WTC11 (cell line): ENCODE measurements around the gene WWOX. TPM values are rescaled to one million over a fixed set of nuclear protein-coding genes. Genes with fewer than 3 reads are reported as not detected.

Experiments used
- ATAC-seq: fragments of 200-7000 bp; cut with Tn5 transposase; 2 replicates; pipeline ENCODE4 v1.10.0; 2021; ENCODE audit warnings: mild to moderate bottlenecking, moderate library complexity
- CTCF ChIA-PET: fragments of 300-600 bp; sonication (Branson Sonifier 250); formaldehyde crosslinking; loops from one replicate; lab custom pipeline; 2021; ENCODE audit warnings: antibody characterized with exemption; lab: Charles Lee
- POLR2A ChIA-PET: fragments of 350-600 bp; sonication (Branson Sonifier 250); formaldehyde crosslinking; loops from one replicate; lab custom pipeline; 2021; ENCODE audit warnings: antibody characterized with exemption; lab: Charles Lee
- DNase-seq: peaks from one replicate; pipeline ENCODE4 v3.0.0; 2021; ENCODE audit warnings: low spot score
- H3K27ac Mint-ChIP-seq: 2 replicates; pipeline ENCODE4 v1.8.0; 2021; ENCODE audit warnings: mixed read lengths
- H3K27me3 Mint-ChIP-seq: 2 replicates; pipeline ENCODE4 v1.8.0; 2021; ENCODE audit warnings: low read depth, mild to moderate bottlenecking, moderate library complexity, mixed read lengths
- H3K36me3 Mint-ChIP-seq: 2 replicates; pipeline ENCODE4 v1.8.0; 2021; ENCODE audit warnings: mixed read lengths
- H3K4me1 Mint-ChIP-seq: 2 replicates; pipeline ENCODE4 v1.8.0; 2022; ENCODE audit warnings: mixed read lengths
- H3K4me3 Mint-ChIP-seq: 2 replicates; pipeline ENCODE4 v1.8.0; 2021; ENCODE audit warnings: mild to moderate bottlenecking, moderate library complexity, mixed read lengths
- H3K9me3 Mint-ChIP-seq: 2 replicates; pipeline ENCODE4 v1.8.0; 2021; ENCODE audit warnings: mixed read lengths
- AR ChIP-seq: fragments of 250-450 bp; sonication (Bioruptor Pico); IDR thresholded peaks from 2 replicates; pipeline ENCODE4 v1.9.0; 2021; ENCODE audit warnings: mild to moderate bottlenecking
- CTCF ChIP-seq: fragments of 200-600 bp; IDR thresholded peaks from 2 replicates; pipeline ENCODE4 v1.8.0; 2022; ENCODE audit warnings: antibody characterized with exemption
- ERG ChIP-seq: fragments of 250-450 bp; sonication (Bioruptor Pico); IDR thresholded peaks from 2 replicates; pipeline ENCODE4 v1.8.0; 2021; ENCODE audit warnings: mild to moderate bottlenecking
- IRF2 ChIP-seq: sonication (generic); formaldehyde crosslinking; IDR thresholded peaks from 2 replicates; pipeline ENCODE4 v1.8.0; 2022; ENCODE audit warnings: low read depth, missing genetic modification reagents, borderline replicate concordance
- MXD4 ChIP-seq: fragments of 250-450 bp; sonication (Bioruptor Pico); IDR thresholded peaks from 2 replicates; pipeline ENCODE4 v1.8.0; 2021; ENCODE audit warnings: mild to moderate bottlenecking, moderate library complexity, borderline replicate concordance
- NFATC4 ChIP-seq: fragments of 250-450 bp; sonication (Bioruptor Pico); IDR thresholded peaks from 2 replicates; pipeline ENCODE4 v1.9.0; 2021; ENCODE audit warnings: mild to moderate bottlenecking
- NFE2L1 ChIP-seq: sonication (generic); formaldehyde crosslinking; IDR thresholded peaks from 2 replicates; pipeline ENCODE4 v1.8.1; 2023; ENCODE audit warnings: missing genetic modification reagents
- NR1H2 ChIP-seq: sonication (generic); formaldehyde crosslinking; IDR thresholded peaks from 2 replicates; pipeline ENCODE4 v1.9.0; 2021; ENCODE audit warnings: mild to moderate bottlenecking, moderate library complexity, missing genetic modification reagents
- TEAD4 ChIP-seq: sonication (generic); formaldehyde crosslinking; IDR thresholded peaks from 2 replicates; pipeline ENCODE4 v1.8.0; 2022; ENCODE audit warnings: mild to moderate bottlenecking, missing genetic modification reagents
- TP53 ChIP-seq: sonication (generic); formaldehyde crosslinking; IDR thresholded peaks from 2 replicates; pipeline ENCODE4 v1.8.1; 2023; ENCODE audit warnings: mild to moderate bottlenecking, missing genetic modification reagents
- USF1 ChIP-seq: sonication (generic); formaldehyde crosslinking; IDR thresholded peaks from 2 replicates; pipeline ENCODE4 v1.8.0; 2022; ENCODE audit warnings: mild to moderate bottlenecking, missing genetic modification reagents
- ZNF219 ChIP-seq: sonication (generic); formaldehyde crosslinking; IDR thresholded peaks from 2 replicates; pipeline ENCODE4 v1.8.0; 2023; ENCODE audit warnings: missing genetic modification reagents, mild to moderate bottlenecking, borderline replicate concordance
- ZNF317 ChIP-seq: sonication (generic); formaldehyde crosslinking; IDR thresholded peaks from 2 replicates; pipeline ENCODE4 v1.8.1; 2023; ENCODE audit warnings: low read depth, mild to moderate bottlenecking, moderate library complexity, missing genetic modification reagents, borderline replicate concordance
- ZNF416 ChIP-seq: fragments of 250-450 bp; sonication (Bioruptor Pico); IDR thresholded peaks from 2 replicates; pipeline ENCODE4 v1.9.0; 2021; ENCODE audit warnings: mild to moderate bottlenecking, inconsistent platforms
- ZNF423 ChIP-seq: fragments of 250-450 bp; sonication (Bioruptor Pico); IDR thresholded peaks from 2 replicates; pipeline ENCODE4 v2.1.2; 2022; ENCODE audit warnings: mild to moderate bottlenecking, moderate library complexity
- ZNF512 ChIP-seq: sonication (generic); formaldehyde crosslinking; IDR thresholded peaks from 2 replicates; pipeline ENCODE4 v1.8.1; 2022; ENCODE audit warnings: missing genetic modification reagents, borderline replicate concordance
- ZSCAN18 ChIP-seq: fragments of 250-450 bp; sonication (Bioruptor Pico); IDR thresholded peaks from 2 replicates; pipeline ENCODE4 v2.1.2; 2022; ENCODE audit warnings: mild to moderate bottlenecking, moderate library complexity
- total RNA-seq: library from RNA; stranded (reverse); gene quantifications from 3 replicates; pipeline ENCODE4 v1.2.3, GENCODE V29; 2021

WWOX gene
- total RNA-seq, 1 experiment from 2014 or later, result 15.7 TPM

GRCh38 chr16:78340590-78340989, 241.1 kb downstream of the WWOX start:
- ChIA-PET POLR2A (no interaction called here), CTCF (no interaction called here)
- H3K9me3 Mint-ChIP-seq, result peaks cover 31% of the 10 kb centered on the region
- TF ChIP-seq TP53 (CRISPR knock-in tag) (no peak), ERG (no peak), ZNF512 (CRISPR knock-in tag) (no peak), NR1H2 (CRISPR knock-in tag) (no peak), NFATC4 (CRISPR knock-in tag) (no peak), NFE2L1 (CRISPR knock-in tag) (no peak), ZSCAN18 (CRISPR knock-in tag) (no peak), ZNF219 (CRISPR knock-in tag) (no peak), CTCF (no peak), USF1 (no peak), TEAD4 (no peak)
- no peak for ATAC-seq
- no peak overlapping the region for H3K4me3 Mint-ChIP-seq
- H3K27ac Mint-ChIP-seq, result no peak overlapping the region; the same call in 1 of the 2 replicates
- H3K27me3 Mint-ChIP-seq, result no peaks in the 10 kb centered on the region
- DNase-seq, result no peak
- H3K4me1 Mint-ChIP-seq, result peaks cover 7% of the 10 kb centered on the region
- H3K36me3 Mint-ChIP-seq, result peaks cover 13% of the 10 kb centered on the region; the same call in 1 of the 2 replicates

- peaks cover 11% of the 10 kb centered on the region for H3K9me3 Mint-ChIP-seq
- no peak for DNase-seq
- POLR2A ChIA-PET, result no interaction called here
- no peak overlapping the region for H3K27ac Mint-ChIP-seq
- CTCF ChIA-PET, result interaction anchor here (0.5 kb wide), 1 partner anchor 697 kb away, joined by 3 read pairs; no protein-coding TSS in a partner anchor
- TF ChIP-seq ZNF423 (CRISPR knock-in tag) (no peak), ZNF317 (no peak), ZNF416 (no peak), IRF2 (no peak), MXD4 (CRISPR knock-in tag) (no peak), AR (no peak)
- TF ChIP-seq, all 79 proteins: peak for 0
- no peak for ATAC-seq
- no peaks in the 10 kb centered on the region for H3K36me3 Mint-ChIP-seq
- peaks cover 7% of the 10 kb centered on the region for H3K4me1 Mint-ChIP-seq
- no peak overlapping the region for H3K4me3 Mint-ChIP-seq
- no peaks in the 10 kb centered on the region for H3K27me3 Mint-ChIP-seq
Observed at GRCh38 chr16:78348068-78348467, 248.6 kb downstream of the WWOX start.
